ENCODE data around the gene UGT1A8.

DNA sequence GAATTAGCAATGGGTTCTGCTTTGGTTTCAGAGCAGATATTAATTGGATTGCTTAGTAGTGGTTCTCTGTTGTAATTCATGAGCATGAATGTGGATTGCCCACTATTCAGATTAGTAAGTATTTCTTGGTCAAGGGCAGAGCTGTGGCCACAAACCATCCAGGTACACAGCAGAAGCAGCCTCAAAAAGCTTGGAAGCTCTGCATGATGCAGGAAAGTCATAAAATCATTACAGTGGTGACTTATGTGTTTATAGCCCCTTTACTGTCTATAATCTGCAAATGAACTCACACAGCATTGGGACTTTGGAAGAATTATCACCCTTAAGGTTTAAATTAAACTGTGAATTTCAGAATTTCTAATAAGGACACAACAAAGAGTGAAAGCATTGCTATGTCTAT, 140.7 kb downstream of the UGT1A8 start:
- no peak for TF ChIP-seq EZH2phosphoT487 (IDR thresholded peaks at IDR 0.05; ENCODE audit: low read depth)
- TF ChIP-seq, protein P1, sequence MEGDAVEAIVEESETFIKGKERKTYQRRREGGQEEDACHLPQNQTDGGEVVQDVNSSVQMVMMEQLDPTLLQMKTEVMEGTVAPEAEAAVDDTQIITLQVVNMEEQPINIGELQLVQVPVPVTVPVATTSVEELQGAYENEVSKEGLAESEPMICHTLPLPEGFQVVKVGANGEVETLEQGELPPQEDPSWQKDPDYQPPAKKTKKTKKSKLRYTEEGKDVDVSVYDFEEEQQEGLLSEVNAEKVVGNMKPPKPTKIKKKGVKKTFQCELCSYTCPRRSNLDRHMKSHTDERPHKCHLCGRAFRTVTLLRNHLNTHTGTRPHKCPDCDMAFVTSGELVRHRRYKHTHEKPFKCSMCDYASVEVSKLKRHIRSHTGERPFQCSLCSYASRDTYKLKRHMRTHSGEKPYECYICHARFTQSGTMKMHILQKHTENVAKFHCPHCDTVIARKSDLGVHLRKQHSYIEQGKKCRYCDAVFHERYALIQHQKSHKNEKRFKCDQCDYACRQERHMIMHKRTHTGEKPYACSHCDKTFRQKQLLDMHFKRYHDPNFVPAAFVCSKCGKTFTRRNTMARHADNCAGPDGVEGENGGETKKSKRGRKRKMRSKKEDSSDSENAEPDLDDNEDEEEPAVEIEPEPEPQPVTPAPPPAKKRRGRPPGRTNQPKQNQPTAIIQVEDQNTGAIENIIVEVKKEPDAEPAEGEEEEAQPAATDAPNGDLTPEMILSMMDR (IDR thresholded peaks at IDR 0.05; ENCODE audit: low read depth, low read length): no peak

All from OCI-LY3 (cell line).